HG02870 (cell line): ENCODE data around the gene ISYNA1.
A peak's percentile ranks its signal among the peaks of the same experiment; 100 is the strongest.

Experiments used
- ATAC-seq: cut with Tn5 transposase; IDR thresholded peaks from one replicate; pipeline ENCODE4 v1.9.1; 2021; ENCODE audit warnings: mild to moderate bottlenecking, moderate library complexity; ENCODE audit not compliant: unreplicated experiment

ISYNA1 gene

DNA sequence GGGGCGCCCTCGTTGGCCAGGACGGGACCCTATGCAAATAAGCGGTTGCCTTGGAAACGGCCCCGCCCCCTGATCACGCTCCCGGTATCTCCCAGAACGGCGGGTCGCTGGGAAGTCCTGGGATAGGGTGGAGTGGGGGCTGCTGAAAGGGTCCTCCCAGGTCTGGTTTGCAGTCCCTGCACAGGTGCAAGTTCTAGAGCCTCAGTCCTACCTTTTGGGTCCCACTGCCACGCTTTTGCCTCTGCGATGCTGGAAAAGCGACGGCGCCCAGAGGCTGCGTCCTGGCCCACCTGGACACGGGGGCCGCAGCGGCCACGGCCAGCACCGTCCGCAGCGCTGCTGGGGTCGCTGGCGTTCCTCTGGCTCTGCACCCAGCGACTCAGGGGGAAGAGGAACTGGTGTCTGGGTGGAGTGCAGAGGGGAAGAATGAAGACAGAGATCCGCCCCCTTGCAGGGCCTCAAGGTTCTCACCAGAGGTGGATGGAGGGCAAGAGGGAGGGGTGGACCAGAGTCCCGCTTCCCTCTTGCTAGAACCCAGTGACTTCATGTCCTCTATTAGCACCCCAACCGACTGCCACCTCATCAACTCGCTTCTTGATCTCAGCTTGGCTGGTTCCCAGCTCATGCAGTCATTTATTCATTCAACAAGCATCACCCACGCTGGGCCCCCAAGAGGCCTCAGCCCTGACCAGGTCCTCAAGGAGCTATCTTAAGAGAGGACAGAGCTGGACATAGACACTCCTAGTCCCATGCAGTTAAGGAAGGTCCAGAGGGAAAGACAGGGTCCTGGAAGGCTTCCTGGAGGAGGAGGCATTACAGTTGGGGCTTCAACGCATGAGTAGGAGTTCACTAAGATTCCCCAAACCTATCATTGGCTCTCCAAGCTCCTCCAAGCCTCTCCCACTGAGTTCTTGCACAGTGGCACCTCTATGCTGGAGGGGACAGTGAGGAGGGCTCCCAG lies 40.4 kb downstream of the ISYNA1 start, which contains the start of gene LRRC25:
LRRC25 (minus strand) TSS at position 381 of the 961 bp plus-strand sequence. CDS start 659 bp downstream, outside the sequence.
- no peak for ATAC-seq

DNA sequence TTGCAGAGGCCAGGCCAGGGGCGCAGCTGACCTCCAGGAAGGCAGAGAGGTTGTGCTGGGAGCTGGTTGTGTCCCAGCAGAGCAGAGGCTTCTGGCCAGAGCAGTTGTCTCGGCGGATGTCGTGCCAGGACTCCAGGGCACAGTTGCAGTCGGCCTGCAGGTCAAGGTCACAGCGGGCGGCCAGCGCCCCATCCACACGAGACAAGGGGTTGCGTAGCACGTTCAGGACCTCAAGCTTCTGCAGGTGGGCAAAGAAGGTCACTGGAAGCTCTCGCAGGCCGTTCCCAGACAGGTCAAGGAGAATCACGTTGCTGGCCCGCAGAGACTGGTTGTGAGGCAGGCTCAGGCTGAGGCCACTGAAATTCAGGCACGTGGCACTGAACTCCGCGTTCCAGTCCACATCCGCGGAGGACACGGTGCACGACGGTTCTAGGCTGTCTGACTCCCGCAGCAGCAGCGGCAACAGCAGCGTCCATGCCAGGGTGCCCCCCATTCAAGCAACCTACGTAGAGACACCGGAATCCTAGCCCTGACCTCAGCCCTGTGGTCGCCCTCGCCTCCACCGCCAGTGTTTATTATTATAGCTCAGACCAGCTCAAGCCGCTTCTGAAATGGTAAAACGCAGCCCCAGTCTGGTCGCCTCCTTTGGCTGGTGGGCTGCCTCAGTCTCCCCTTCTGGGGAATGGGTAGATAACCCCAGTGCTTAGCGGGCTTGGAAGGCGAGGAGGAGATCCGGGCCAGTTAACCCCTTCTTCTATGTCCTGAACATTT lies 41.3 kb downstream of the ISYNA1 start:
- ATAC-seq: no peak

DNA sequence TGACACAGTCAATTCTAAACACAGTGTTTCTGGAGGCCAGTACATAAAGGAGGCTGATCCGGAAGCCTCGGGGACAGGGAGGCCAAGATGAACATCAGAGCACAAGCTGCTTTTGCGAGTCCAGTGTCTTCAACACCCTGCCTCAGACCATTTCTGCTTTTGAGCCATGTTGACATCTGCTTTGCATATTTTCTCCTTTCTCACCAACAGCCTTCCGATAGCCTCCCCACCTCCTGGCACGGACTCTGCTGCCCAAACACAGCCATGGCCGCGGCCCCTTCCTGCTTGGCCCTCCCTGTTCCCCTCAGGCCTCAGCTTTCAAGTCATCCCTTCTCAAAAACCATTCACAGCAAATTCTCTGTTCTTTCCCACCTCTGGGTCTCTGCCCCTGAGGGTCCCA lies 44.1 kb downstream of the ISYNA1 start:
- no peak for ATAC-seq

DNA sequence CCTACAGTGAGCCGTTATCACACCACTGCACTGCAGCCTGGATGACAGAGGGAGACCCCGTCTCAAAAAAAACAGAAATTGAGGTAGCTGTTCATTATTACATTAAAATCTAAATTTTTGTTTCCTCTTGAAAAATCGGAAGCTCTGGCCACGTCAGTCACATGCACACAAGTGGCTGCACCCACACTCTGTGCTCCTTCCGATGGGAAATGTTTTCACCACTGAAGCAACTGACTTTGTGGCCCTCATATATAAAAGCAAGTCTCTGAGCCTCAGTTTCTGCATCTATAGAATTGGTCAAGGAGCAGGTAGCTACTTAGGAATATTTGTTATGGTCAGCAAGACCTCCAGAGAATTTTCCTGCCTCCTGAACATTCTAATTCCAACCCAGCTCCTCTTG lies 45.0 kb downstream of the ISYNA1 start:
- ATAC-seq: no peak

DNA sequence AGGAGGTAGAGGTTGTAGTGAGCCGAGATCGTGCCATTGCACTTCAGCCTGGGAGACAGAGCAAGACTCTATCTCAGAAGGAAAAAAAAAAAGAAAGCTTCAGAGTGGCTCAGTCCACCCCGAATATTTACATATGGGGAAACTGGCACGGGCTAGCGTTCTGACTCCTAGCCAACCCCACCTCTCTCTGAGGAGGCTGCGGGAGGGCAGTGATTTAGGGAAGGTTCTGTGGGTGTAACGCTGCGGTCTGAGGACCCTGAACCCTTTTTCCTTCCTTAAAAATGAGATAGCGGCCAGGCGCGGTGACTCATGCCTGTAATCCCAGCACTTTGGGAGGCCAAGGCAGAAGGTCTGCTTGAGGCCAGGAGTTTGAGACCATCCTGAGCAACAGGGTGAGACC lies 45.5 kb downstream of the ISYNA1 start:
- ATAC-seq: no peak

DNA sequence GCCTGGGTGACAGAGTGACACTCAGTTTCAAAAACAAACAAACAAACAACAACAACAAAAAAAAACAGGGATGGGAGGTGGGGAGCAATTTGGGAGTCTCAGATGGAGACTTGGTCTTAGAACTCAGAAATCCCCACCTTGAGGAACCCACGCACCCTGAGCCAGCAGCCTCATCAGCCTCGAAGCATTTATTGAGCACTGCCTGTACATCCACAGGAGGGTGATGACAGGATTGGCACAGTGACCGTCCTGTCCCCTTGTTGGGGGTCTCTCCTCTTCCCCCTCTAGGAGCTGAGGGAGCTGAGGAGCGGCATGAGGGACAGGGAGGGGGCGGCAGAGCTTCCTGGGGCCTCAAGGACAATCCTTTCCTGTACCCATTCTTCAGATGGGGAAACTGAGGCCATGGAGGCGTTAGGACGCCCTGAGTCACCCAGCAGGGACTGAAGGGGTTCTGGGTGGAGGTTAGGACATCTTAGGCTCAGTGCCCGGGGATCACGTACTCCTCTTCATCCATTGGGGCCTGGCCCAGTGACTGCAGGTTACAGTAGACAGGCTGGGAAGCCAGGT lies 46.3 kb downstream of the ISYNA1 start:
- no peak for ATAC-seq

DNA sequence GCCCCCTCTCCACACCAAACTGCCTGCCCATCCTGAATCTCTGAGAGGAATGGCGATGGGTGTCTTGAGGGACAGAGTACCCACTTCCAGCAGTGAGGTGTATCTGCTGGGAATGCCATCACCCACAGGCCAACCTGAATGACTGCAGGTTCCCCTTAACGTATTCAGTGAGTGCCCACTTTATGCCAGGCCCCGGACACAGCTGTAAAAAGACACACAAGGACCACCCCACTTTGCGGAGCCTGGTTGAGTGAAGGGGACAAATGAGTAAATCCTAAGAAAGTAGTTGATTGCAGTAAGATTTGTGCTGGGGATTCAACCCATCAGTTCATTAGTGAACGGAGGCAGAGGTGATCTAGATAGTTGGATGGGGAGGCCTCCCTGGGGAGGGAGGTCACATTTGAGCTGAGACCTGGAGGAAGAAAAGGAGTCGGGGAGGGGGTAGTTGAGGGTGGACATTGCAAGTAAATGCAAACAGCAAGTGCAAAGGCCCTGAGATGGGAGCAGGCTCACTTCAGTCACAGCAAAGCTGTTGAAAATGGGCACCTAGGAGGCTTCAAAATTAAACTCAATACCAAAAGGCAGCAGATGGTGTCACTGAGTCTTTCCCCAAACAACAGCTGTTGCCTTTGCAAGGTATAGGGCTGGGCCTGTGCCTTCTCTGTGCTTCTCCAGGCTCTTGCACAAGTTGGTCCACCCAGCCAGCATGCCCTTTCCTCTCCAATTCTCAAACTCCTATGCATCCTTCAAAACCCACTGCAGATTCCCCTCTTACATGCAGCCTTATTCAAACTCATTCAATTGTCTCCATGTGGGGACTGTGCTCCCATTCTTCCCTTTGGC lies 47.6 kb downstream of the ISYNA1 start:
- no peak for ATAC-seq

DNA sequence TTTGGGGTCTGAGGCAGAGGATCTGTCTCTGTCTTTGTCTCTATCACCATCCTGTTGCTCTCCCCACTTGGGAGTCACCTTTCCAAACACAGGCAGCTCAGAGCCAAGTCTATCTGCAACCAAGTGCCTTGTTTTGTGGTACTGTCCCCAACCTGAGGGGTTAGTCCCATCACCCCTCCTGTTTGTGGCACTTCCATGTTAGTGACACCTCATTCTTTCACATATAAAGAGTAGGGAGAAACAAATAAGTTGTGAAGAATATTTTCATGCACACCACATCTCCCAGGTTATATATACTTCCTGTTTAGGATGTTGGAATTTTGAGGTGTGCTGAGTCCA lies 48.2 kb downstream of the ISYNA1 start:
- ATAC-seq: no peak

DNA sequence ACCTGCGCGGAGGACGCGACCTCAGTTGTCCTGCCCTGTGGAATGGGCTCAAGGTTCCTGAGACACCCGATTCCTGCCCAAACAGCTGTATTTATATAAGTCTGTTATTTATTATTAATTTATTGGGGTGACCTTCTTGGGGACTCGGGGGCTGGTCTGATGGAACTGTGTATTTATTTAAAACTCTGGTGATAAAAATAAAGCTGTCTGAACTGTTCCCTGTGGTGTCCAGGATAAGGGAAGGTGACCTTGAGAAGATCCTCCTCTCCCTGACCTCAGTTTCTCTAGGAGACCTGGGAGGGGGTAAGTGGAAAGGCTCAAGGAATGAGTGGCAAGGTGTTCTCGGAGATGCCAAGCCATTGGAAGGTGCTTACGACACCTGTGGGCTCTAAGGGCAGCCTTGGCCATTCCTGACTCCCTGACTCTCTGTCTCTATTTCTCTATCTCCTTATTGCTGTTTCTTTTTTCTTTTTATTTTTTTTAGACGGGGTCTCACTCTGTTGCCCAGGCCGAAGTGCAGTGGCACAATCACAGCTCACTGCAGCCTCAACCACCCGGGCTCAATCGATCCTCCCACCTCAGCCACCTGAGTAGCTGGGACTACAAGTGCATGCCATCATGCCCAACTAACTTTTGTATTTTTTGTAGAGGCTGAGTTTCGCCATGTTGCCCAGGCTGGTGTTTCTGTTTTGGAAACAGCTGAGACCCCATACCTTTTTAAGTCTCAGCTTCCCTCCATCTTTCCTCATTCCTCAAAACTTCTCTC lies 48.8 kb downstream of the ISYNA1 start:
- no peak for ATAC-seq

DNA sequence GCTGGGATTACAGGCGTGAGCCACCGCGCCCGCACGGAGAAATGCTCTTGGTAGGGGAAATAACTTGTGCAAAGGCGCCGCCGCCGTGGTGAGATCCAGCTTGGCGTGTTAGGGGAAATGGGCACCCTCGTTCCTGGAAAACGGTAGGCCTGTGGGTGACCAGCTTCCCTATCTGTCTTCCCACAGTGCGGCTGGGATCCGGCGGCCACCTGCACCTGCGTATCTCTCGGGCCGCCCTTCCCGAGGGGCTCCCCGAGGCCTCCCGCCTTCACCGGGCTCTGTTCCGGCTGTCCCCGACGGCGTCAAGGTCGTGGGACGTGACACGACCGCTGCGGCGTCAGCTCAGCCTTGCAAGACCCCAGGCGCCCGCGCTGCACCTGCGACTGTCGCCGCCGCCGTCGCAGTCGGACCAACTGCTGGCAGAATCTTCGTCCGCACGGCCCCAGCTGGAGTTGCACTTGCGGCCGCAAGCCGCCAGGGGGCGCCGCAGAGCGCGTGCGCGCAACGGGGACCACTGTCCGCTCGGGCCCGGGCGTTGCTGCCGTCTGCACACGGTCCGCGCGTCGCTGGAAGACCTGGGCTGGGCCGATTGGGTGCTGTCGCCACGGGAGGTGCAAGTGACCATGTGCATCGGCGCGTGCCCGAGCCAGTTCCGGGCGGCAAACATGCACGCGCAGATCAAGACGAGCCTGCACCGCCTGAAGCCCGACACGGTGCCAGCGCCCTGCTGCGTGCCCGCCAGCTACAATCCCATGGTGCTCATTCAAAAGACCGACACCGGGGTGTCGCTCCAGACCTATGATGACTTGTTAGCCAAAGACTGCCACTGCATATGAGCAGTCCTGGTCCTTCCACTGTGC lies 49.6 kb downstream of the ISYNA1 start:
- ATAC-seq: peak; percentile 58

DNA sequence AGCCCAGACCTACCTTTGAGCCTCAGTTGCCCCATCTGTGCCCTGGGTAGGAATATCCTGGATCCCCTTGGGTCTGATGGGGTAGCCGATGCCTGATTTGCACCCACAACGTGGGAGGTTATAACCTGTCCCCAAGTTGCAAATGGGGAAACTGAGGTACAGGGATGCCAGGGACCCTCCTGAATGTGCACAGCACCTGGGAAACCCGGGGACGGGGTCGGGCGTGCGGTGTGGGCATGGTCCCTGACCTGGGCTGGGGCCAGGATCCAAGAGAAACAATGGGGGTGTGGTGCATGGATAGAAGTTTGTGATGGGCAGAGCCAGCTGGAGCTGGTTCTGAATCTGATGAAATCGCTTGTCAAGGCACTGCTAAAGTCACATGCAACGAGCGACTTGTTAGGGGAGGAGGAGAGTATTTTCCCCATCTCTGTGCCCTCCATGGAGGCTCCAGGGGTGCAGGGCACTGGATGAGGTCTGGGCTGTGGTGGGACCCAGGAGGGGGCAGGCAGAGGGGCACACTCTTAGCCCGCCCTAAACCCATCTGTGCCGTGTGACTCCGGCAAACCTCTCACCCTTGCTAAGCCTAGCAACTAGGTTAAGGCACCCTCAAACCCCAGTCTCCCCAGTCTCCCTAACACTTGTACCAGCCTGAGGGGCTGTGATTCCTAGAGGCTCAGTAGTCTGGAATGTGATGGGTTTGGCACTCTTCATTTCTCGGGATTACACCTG lies 51.2 kb downstream of the ISYNA1 start:
- no peak for ATAC-seq

DNA sequence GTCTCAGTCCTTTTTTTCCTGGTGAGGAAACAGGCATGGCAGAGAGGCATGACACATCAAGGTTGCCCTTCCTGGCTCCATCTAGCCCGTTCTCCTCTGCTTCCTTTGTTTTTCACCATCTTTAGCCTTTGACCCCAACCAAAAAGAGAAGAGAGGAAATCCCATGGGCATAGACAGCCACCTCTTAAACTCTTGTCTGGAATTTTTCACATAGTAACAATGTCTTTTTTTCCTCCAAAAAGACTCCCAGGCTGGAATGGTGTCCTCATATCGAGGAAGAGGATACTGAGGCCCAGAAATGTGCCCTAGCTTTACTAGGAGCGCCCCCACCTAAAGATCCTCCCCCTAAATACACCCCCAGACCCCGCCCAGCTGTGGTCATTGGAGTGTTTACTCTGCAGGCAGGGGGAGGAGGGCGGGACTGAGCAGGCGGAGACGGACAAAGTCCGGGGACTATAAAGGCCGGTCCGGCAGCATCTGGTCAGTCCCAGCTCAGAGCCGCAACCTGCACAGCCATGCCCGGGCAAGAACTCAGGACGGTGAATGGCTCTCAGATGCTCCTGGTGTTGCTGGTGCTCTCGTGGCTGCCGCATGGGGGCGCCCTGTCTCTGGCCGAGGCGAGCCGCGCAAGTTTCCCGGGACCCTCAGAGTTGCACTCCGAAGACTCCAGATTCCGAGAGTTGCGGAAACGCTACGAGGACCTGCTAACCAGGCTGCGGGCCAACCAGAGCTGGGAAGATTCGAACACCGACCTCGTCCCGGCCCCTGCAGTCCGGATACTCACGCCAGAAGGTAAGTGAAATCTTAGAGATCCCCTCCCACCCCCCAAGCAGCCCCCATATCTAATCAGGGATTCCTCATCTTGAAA lies 52.0 kb downstream of the ISYNA1 start, which contains the start of gene GDF15:
GDF15 (plus strand) TSS at position 484 of the 868 bp plus-strand sequence; CDS start at position 516, 32 bp downstream.
- no peak for ATAC-seq

DNA sequence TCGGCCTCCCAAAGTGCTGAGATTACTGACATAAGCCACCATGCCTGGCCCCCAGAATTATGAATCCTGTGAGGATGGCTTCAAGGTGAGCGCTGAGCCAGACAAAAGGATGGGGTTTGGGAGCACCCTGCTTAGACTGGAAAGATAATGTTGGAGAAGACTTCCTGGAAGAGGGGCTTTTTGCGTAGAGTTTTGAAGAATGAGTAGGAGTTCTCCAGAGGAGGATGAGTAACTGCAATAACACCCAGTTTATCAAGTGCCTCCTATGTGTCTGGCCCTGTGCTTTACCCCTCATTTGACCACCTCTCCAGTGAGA lies 52.6 kb downstream of the ISYNA1 start:
- ATAC-seq: no peak

DNA sequence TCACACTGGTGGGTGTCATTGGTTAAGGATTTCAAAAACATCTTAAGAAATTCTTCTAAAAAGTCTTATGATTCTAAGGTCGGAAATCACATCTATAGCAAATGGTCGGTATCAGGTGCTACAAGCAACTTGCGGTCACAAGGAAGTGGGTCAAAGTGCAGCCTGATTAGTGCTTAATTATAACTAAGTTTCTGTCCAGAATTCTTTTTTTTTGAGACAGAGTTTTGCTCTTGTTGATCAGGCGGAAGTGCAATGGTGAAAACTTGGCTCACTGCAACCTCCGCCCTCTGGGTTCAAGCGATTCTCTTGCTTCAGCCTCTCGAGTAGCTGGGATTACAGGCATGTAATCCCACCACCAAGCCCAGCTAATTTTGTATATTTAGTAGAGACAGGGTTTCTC lies 53.2 kb downstream of the ISYNA1 start:
- ATAC-seq: no peak
